Endothelial cell of umbilical vein (primary cell): ENCODE results near the gene MCC. TPM values are rescaled to one million over a fixed set of nuclear protein-coding genes. Genes with fewer than 3 reads are reported as not detected.
A peak's percentile ranks its signal among the peaks of the same experiment; 100 is the strongest.

ENCODE experiments used
- BruUV-seq: library from RNA; stranded (reverse); fragments of 400-500 nt; replicated peaks from 2 replicates; lab custom pipeline; 2021; lab: Mats Ljungman, UMichigan
- CTCF ChIA-PET: fragments of 300-600, 350-600 bp; sonication (Branson Sonifier 250); formaldehyde crosslinking; loops from one replicate; lab custom pipeline; 2021; ENCODE audit warnings: antibody characterized with exemption, inconsistent platforms; lab: Charles Lee
- POLR2A ChIA-PET: fragments of 300-600, 350-600 bp; sonication (Branson Sonifier 250); formaldehyde crosslinking; loops from one replicate; lab custom pipeline; 2021; ENCODE audit warnings: antibody characterized with exemption, inconsistent platforms; lab: Charles Lee
- DNase-seq: peaks from one replicate; pipeline ENCODE4 v3.0.0-alpha.2; 2011; ENCODE audit warnings: low read depth, low spot score
- FAIRE-seq: peaks from 2 replicates; lab custom pipeline; 2011; peaks lifted over from hg19 to GRCh38; lab: Jason Lieb, UNC
- H2AFZ ChIP-seq: 2 replicates; pipeline ENCODE4 v1.6.0; 2012; ENCODE audit warnings: low read depth, low read length, control low read depth, inconsistent platforms
- H3K27ac ChIP-seq: 2 replicates; pipeline ENCODE4 v1.5.1; 2011; ENCODE audit warnings: low read depth, mild to moderate bottlenecking, control low read depth, low read length, moderate library complexity; ENCODE audit not compliant: insufficient read depth
- H3K27me3 ChIP-seq, 2 experiments: 2 replicates each; pipeline versions ENCODE4 v1.6.0 to v1.6.1; 2011; ENCODE audit warnings: low read length in 2 of 2, mixed read lengths in 1 of 2; ENCODE audit not compliant: control insufficient read depth in 2 of 2, insufficient read depth in 2 of 2
- H3K36me3 ChIP-seq, 2 experiments: 2 replicates in 1 of 2; 3 replicates in 1 of 2; pipeline ENCODE4 v1.5.1; 2011; ENCODE audit warnings: low read length in 2 of 2, mild to moderate bottlenecking in 1 of 2, moderate library complexity in 1 of 2; ENCODE audit not compliant: control insufficient read depth in 2 of 2, insufficient read depth in 2 of 2; ENCODE audit errors: extremely low read depth in 1 of 2
- H3K4me1 ChIP-seq: 3 replicates; pipeline ENCODE4 v1.5.1; 2011; ENCODE audit warnings: mild to moderate bottlenecking, low read length; ENCODE audit not compliant: control insufficient read depth, insufficient read depth; ENCODE audit errors: extremely low read depth
- H3K4me2 ChIP-seq: 2 replicates; pipeline ENCODE4 v1.6.1; 2011; ENCODE audit warnings: low read length, control low read depth, mixed read lengths; ENCODE audit not compliant: insufficient read depth
- H3K4me3 ChIP-seq, 3 experiments: fragments of 200-600 bp in 1 of 3; sonication (generic), shearing (Covaris generic) in 1 of 3; replicated peaks in 1 of 3; 2 replicates each; pipeline ENCODE4 v1.5.1; 2011 to 2016; ENCODE audit warnings: control low read depth in 3 of 3, low read length in 3 of 3, mild to moderate bottlenecking in 2 of 3, inconsistent platforms in 1 of 3, low read depth in 1 of 3, moderate library complexity in 1 of 3; ENCODE audit not compliant: insufficient read depth in 1 of 3
- H3K79me2 ChIP-seq: 2 replicates; pipeline ENCODE4 v1.6.0; 2012; ENCODE audit warnings: low read length, inconsistent platforms; ENCODE audit not compliant: control insufficient read depth, insufficient read depth
- H3K9ac ChIP-seq: replicated peaks from 2 replicates; pipeline ENCODE3; 2011; ENCODE audit warnings: low read length, control low read depth; ENCODE audit not compliant: insufficient read depth; ENCODE audit errors: extremely low read depth
- H3K9me1 ChIP-seq: replicated peaks from 3 replicates; pipeline ENCODE4 v1.6.0; 2011; ENCODE audit warnings: mild to moderate bottlenecking, low read length; ENCODE audit not compliant: control insufficient read depth, insufficient read depth; ENCODE audit errors: extremely low read depth
- H3K9me3 ChIP-seq: replicated peaks from 2 replicates; pipeline ENCODE4 v1.5.1; 2012; ENCODE audit warnings: low read length, inconsistent platforms; ENCODE audit not compliant: control insufficient read depth, insufficient read depth
- H4K20me1 ChIP-seq: replicated peaks from 2 replicates; pipeline ENCODE3; 2011; ENCODE audit warnings: mild to moderate bottlenecking, low read length; ENCODE audit not compliant: control insufficient read depth, insufficient read depth; ENCODE audit errors: extremely low read depth
- FOS ChIP-seq: IDR thresholded peaks from 2 replicates; pipeline ENCODE4 v1.6.1; 2011; ENCODE audit warnings: mild to moderate bottlenecking, low read length, moderate library complexity, borderline replicate concordance; ENCODE audit not compliant: insufficient read depth
- GATA2 ChIP-seq: IDR thresholded peaks from 2 replicates; pipeline ENCODE4 v1.7.0; 2011; ENCODE audit warnings: low read depth, mild to moderate bottlenecking, moderate library complexity, mixed read lengths, low read length; ENCODE audit not compliant: insufficient read length, insufficient read depth
- JUN ChIP-seq: IDR thresholded peaks from 2 replicates; pipeline ENCODE4 v1.6.1; 2011; ENCODE audit warnings: borderline replicate concordance, low read depth; ENCODE audit not compliant: insufficient read length, insufficient read depth
- MYC ChIP-seq: IDR thresholded peaks from one replicate; pipeline ENCODE4 v1.6.1; 2011; ENCODE audit warnings: mild to moderate bottlenecking, low read depth, low read length
- POLR2A ChIP-seq: IDR thresholded peaks from 2 replicates; pipeline ENCODE4 v1.6.1; 2012; ENCODE audit warnings: low read depth, mild to moderate bottlenecking, control low read depth, low read length
- POLR2AphosphoS5 ChIP-seq: IDR thresholded peaks from 2 replicates; pipeline ENCODE4 v1.6.1; 2012; ENCODE audit warnings: low read depth, mild to moderate bottlenecking, control low read depth, low read length, moderate library complexity; ENCODE audit not compliant: insufficient read depth
- dilution Hi-C: fragments of 300-500 bp; cut with MboI; formaldehyde crosslinking; loops from one replicate; pipeline ENCODE4 v1.15.0; 2019; ENCODE audit warnings: low sequenced_read_pairs; ENCODE audit not compliant: extremely low pct_ligation_motif_present
- intact Hi-C: fragments of 100-400 bp; cut with micrococcal nuclease; formaldehyde crosslinking; loops from one replicate; pipeline ENCODE4 v1.10.0; 2022
- polyA plus RNA-seq, 4 experiments: library from polyadenylated mRNA; depleted of rRNA in 3 of 4; stranded (reverse) in 3 of 4; unstranded in 1 of 4; fragments of >200 nt; gene quantifications; 2 replicates each; pipeline versions ENCODE4 v1.2.1 to v1.2.3, GENCODE V29; 2011 to 2012; ENCODE audit warnings: missing spikeins in 1 of 4
- total RNA-seq: library from RNA; stranded (reverse); gene quantifications from 2 replicates; pipeline ENCODE4 v1.2.3, GENCODE V29; 2021
- TF ChIP-seq, protein P1 (sequence below), 2 donors: IDR thresholded peaks; 1 replicate in 1 of 2; 2 replicates in 1 of 2; pipeline ENCODE4 v1.5.1; 2011; ENCODE audit warnings: low read length in 2 of 2, mild to moderate bottlenecking in 2 of 2, moderate library complexity in 2 of 2, control low read depth in 1 of 2, inconsistent platforms in 1 of 2, low read depth in 1 of 2; ENCODE audit not compliant: insufficient read depth in 1 of 2; ENCODE audit errors: extremely low read depth in 1 of 2
- TF ChIP-seq, protein P2 (sequence below): IDR thresholded peaks from 2 replicates; pipeline ENCODE4 v1.6.1; 2011; ENCODE audit not compliant: insufficient read depth, insufficient read length

Gene MCC
- total and polyA plus RNA-seq, 2 donors (not counting 3 experiments of a cell fraction or from before 2014, with no cell fraction given): 6.9 to 27.5 TPM

DNA sequence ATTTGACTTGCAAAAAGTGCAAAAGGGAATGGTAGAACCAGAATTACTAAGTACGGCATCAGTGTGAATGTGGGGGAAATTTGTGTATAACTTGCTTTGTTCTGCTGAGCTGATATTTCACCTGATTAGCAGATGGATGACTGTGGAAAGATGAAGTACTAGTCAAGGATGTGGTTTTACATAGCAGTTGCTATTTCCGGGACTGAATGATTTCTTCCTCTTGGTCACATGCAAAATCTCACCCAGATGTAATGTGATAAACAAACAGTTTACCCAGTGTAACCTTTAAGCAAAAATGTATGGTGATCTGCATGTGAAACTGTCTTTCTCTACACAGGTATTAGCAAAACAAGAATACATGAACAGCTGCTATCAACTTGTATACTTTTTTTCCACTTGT, 465.6 kb downstream of the MCC start:
- CTCF ChIA-PET: interaction anchor here (1.1 to 2.0 kb wide), 3 partner anchors 26 to 488 kb away, joined by 3 to 8 read pairs (median 4); no protein-coding TSS in a partner anchor
- Histone ChIP-seq H3K9me3 (no peaks in the 10 kb centered on the region), H3K27ac (peak overlapping the region; percentile 95), H3K36me3 (peaks cover 16 to 17% of the 10 kb centered on the region in 2 experiments), H3K27me3 (no peaks in the 10 kb centered on the region), H3K9me1 (no peaks in the 10 kb centered on the region), H3K4me2 (peak overlapping the region; percentile 76), H3K4me3 (no peak overlapping the region), H4K20me1 (no peaks in the 10 kb centered on the region), H2AFZ (no peak overlapping the region), H3K9ac (no peak overlapping the region), H3K4me1 (peaks cover 48% of the 10 kb centered on the region), H3K79me2 (peaks cover 5% of the 10 kb centered on the region)
- dilution Hi-C loops: no loop called here
- intact Hi-C loops: loop anchor here (1.0 kb wide), 1 partner anchor 10 kb away; no protein-coding TSS in a partner anchor
- POLR2A ChIA-PET: no interaction called here
- BruUV-seq: no TSS peak
- peak; percentile 27 for TF ChIP-seq FOS
- TF ChIP-seq, protein P1, sequence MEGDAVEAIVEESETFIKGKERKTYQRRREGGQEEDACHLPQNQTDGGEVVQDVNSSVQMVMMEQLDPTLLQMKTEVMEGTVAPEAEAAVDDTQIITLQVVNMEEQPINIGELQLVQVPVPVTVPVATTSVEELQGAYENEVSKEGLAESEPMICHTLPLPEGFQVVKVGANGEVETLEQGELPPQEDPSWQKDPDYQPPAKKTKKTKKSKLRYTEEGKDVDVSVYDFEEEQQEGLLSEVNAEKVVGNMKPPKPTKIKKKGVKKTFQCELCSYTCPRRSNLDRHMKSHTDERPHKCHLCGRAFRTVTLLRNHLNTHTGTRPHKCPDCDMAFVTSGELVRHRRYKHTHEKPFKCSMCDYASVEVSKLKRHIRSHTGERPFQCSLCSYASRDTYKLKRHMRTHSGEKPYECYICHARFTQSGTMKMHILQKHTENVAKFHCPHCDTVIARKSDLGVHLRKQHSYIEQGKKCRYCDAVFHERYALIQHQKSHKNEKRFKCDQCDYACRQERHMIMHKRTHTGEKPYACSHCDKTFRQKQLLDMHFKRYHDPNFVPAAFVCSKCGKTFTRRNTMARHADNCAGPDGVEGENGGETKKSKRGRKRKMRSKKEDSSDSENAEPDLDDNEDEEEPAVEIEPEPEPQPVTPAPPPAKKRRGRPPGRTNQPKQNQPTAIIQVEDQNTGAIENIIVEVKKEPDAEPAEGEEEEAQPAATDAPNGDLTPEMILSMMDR (IDR thresholded peaks at IDR 0.05; ENCODE audit: extremely low read depth in 1 of 2, insufficient read depth in 1 of 2, low read depth in 1 of 2, low read length in 2 of 2): no peak
- TF ChIP-seq POLR2AphosphoS5: peak; percentile 65
- peak; percentile 86 for TF ChIP-seq GATA2
- TF ChIP-seq POLR2A: peak; percentile 56
- TF ChIP-seq, protein P2, sequence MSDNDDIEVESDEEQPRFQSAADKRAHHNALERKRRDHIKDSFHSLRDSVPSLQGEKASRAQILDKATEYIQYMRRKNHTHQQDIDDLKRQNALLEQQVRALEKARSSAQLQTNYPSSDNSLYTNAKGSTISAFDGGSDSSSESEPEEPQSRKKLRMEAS: no peak
- no peak for TF ChIP-seq MYC
- TF ChIP-seq JUN: peak; percentile 27
- peak; percentile 76 for FAIRE-seq
- peak; percentile 59 for DNase-seq
